Activated naive CD8-positive, alpha-beta T cell treated with anti-CD3 and anti-CD28 coated beads, Interleukin-2, amount 50 U/mL, for 16 hours (primary cell): Measurements from ENCODE around the gene SAP25.
"Not testable (repeated sequence)": the region's sequence is repeated elsewhere in the genome, so short reads cannot be mapped to it uniquely, and the experiment has no call there.

Experiments used
- DNase-seq: peaks from one replicate; pipeline ENCODE4 v3.0.0-alpha.2; 2020; ENCODE audit warnings: low read depth, low spot score

Gene SAP25

DNA sequence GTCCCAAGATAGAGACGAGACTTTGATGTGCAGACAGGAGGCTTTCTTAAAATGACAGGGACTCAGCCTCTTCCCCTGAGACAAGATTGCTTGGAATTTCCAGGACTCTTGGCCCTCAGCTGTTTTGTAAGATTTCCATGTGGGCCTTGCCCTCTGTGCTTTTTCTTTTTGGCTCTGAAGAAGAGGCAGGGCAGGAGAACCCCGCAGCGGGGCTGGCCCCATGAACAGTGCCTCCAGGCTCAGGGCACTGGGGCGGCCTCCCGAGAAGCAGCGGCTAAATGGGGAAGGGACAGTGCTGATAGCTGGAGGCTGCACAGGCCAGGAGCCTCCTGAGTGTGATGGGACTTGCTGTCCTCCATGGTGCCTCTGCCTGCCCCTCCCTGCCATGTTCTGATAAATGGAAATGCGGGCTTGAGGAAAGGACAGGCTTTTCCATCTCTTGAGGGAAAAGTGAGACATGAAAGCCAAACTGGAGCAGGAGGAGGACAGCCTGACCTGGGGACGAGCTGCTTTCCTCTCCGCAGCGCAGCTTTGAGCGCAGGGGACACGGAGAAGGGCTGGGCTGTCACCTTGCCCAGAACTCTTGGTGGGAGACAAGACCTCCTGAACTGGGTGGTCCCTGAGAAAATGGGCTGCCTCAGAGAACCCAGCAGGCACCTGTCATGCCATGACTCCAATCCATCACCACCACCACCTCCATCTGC, 12.1 kb downstream of the SAP25 start:
- no peak for DNase-seq

DNA sequence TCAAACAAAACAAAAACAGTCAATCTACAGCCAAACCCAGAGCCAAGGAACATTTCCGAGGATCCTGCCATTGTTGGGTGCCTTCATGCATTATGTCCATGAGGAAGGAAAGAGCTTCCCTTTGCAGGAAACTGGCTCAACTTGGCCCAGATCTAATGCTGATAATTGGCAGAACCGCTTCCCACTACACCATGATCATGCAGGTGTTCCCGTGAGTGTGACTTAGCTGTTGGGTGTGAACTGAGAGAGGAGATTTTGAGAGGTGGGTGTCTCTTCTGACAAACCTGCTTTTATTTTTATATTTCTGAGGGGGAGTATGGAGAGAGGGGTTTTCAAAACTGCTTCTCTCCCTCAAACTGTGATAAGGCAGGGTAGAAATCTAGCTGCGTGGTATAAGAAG, 14.6 kb downstream of the SAP25 start:
- no peak for DNase-seq

DNA sequence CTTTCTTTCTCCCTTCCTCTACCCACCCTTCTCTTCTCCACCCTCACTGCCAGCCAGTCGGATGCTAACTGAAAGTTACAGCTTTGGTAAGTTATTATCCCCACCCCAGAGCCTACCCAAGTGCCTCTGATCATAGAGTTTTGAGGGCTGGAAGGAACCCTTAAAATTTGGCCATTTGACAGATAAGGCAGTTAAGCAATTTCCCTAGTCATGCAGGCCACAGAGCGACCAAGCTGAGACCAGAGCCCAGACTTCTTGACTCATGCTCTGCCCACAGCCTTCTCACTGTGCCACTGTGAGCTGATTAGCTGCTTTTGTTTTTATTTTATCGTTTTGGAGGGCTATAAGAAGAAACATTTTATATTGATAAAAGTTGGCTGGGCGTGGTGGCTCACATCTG, 17.2 kb downstream of the SAP25 start:
- DNase-seq: no peak

DNA sequence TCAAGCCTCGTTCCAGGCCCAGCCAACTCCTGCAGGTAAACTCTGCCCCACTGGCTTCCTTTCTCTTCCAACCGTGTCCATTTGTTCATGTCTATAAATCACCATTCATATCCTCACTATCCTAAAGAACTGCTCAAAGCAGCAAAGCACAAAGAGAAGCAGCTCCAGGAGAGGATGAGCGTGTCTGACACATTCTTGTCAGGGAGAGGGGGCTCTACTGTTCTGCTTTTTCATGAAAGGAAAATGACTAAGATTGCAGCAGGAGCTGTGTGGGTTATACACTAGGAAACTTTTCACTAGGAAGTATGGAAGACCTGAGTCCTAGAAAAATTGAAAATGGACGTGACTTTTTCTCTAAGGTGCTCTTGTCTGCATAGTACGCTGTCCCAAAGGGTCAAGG, 18.0 kb downstream of the SAP25 start:
- no peak for DNase-seq

DNA sequence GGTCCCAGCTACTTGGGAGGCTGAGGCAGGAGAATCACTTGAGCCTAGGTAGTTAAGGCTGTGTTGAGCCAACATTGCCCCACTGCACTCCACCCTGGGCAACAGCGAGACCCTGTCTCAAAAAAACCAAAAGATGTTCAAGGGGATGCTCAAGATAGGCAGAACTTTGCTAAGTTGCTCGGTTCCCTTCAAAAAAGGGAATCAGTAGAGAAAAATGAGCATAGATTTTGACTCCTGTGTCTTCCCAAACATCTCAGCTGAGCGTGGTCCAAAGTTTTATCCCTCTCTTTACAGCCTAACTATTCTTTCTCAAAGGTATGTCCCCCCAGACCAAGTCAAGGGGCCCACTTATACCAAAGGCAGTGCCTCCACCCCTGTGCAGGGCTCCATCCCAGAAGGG, 20.7 kb downstream of the SAP25 start:
- DNase-seq: no peak

DNA sequence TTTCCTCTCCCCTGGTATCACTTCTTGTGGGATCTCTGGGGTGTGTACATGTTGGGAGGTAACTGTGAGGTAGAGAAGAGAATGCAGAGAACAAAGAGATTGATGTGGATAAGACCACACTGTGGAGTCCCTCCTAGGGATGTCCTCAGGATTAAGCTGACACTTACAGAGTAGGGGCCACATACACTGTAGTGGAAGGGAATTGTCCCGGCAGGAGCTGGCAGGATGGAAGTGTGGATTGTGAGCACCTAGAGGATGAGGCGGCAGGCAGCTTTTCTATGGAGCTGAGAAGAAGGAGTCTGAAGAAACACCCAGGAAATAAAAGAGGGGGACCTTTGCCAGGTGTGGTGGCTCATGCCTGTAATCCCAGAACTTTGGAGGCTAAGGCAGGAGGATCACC, 21.2 kb downstream of the SAP25 start:
- no peak for DNase-seq

DNA sequence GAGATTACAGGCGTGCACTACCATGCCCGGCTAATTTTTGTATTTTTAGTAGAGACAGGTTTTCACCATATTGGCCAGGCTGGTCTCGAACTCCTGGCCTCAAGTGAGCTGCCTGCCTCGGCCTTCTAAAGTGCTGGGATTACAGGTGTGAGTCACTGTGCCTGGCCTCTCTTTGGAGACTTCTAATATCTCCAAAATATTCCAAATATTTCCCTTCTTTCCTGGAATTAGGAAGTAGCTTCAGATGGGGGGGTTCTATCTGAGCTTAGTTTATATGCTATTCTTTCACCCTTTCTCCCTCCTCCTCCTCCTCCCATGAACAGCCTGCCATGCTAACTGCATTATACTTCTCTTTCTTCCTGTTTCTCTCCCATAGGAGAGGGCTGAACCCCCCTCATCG, 25.3 kb downstream of the SAP25 start:
- DNase-seq: not testable (repeated sequence)

DNA sequence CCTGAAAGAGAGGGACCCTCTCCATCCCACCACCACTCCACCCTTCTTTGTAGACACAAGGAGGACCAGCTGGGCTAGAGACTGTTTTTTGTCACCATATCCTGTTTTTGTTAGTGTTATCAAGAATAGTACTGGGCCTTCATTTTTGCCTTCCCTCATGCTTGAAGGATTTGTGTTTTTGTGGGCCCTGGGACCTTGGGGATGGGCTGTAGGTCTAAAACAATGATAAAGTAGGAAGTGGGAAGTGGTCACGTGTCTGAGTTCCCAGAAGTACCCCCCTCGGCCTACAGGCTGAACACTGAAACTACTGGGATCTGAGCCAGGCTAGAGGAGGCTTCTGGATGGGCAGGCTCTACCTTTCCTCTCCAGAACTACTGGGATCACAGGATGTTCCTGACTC, 25.8 kb downstream of the SAP25 start:
- no peak for DNase-seq

DNA sequence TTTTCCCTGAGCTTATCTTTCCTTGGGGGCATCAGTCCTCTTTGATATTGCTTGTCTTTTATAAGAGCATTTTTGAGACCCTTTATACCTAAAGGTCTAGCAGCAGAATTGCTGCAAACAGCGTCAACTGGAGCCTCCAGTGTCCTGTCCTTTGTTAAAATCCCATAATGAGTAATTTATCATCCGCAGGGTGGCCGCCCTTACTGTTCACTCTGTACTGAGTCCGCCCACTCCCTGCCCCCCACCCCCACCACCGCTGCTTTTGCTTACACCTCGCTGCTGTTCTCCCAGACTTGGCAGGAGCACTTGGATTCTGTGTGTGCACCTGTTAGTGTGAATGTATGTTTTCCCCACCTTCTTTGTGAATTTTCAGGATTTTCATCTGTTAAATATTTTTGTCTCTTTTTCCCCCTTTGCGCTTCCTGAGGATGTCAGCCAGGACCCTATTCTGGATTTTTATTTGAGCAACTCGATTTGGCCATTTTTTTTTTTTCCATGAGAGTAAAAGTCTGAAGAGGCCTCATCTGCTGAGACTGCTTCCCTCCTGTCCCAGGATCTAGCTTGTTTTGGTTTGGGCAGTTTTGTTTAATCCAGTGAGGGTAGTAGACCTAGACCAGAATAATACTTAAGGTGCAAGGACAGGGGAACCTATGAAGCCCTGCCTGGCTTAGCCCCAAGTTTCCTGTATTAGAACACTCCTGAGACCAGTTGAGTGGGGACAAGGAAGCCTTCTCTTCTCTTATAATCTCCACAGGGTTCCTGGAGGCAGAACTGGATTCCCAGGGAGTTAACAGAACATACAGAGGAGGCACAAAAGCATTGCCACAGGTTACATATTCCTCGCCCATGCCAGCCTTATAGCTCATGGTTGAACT, 26.5 kb downstream of the SAP25 start:
- DNase-seq: no peak

DNA sequence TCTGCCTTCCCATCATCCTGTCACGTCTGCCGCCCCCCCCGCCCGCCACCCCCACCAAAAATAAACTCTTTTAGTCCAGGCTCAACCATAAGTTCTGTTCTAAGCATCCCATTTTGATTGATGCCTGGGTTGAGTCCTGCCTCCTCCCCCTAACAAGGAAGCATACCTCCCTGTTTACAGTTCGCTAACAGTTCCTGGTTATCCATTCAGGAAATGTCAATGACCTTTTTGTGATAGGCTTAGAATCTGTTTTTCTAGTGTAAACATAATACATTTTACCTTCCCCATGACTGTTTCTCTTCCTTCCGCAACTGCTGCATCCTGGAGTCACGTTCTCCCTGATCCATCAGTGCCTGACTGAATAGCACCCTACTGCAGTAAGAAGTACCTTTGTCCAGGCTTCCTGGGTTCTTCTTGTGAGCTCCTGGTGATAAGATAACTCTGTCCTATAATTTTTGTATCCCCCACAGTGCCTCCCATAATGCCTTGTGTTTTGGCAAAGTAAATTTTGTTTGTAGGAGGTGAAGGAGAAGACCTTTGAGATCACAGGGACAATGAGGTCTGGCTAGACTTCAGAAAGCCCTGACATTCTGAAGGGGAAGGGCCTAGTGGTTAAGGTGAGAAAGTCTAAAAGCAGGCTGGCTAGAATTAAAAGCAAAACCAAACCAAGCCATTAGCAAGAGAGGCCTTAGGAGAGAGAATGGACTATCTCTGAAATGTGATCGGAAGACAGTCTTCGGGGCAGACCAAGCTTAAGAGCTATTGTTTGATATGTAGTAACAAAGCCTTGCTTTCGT, 27.4 kb downstream of the SAP25 start:
- DNase-seq: no peak

DNA sequence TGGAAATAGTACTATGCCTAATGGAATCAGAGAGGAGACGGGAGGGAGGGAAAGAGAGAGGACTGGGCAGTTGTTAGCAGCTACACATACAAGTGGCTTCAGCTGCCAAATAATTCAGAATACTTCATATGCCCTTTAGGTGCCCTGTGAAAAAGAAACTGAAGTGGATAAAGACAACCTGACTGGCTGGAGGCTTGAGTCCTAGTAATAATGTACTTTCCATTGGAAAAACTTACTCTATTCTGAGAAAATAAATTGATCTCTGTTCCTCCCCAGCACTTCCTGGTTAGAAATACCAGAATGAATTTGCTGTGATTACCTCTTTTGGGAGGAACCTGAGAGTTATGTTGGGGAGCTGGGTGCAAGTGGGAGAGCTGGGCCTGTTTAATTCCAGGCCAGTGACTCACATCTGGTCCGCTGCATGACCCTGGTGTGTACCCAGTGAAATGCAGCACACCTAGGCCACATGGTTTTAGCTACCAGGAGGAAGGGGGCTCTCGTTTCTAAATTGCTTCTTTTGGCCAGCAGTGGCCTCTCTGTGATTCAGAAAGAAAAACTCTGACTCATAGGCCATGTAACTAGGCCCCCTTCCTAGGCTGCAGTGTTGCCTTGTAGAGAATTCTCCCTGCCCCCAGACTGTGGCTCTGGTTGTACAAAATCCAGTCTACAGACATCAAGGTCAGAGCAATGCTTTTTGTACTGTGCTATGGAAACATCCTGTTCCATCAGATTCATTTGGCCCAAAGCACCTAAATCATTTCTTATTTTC, 28.2 kb downstream of the SAP25 start:
- peak; percentile 17 for DNase-seq

DNA sequence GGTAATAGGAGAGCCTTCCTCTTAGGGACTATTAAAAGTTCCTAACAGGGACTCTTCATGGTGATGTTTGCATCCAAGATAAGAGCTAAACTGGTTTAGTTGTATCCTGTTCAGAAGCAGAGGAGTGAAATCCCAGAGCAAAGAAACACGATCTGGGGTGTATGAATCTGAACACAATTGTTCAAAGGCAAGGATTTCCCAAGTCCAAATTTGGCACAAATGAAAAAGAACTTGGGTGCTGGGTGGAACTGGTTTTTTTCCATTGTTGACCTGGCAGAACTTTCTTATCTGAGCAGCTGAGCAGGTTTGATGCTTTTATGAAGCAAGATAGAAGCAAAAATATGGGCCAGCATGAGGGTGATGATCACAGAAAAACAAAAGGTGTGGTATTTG, 28.7 kb downstream of the SAP25 start:
- DNase-seq: no peak

DNA sequence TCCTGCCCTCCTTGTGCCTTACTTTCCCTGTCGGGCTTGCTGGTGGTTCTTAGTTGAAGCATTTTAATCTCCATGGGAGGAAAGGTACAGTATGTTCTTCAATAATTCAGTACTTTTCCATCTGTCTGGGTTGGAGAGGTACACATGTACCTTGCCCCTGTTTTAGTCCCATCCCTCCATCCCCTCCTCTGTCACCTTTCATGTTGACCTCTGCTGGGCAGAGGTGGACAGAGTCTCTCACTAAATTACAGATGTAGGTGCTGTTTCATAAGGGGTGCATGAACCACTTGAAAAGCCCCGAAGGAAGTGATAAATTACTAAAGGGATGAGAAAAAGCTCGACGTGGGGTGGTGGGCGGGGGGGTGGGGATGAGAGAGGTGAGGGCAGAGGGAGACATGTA, 29.3 kb downstream of the SAP25 start:
- DNase-seq: no peak

DNA sequence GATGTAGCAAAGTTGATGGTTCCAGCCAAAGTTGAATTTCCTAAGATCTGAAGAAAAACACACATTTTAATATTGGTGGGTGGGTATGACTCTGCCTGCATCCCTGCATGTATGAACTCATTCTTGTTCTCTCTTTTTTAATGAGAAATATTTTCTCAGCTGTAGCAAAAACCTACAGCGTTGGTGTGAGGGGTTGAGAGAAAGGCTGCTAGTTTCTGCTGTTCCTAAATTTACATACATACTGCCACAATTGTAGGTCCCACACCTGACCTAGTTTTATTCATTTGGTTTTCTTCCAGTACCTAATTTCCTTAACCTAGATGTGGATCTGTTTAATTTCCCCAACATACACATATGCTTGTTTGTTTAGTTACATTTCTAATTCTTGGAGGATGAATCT, 30.1 kb downstream of the SAP25 start:
- no peak for DNase-seq

DNA sequence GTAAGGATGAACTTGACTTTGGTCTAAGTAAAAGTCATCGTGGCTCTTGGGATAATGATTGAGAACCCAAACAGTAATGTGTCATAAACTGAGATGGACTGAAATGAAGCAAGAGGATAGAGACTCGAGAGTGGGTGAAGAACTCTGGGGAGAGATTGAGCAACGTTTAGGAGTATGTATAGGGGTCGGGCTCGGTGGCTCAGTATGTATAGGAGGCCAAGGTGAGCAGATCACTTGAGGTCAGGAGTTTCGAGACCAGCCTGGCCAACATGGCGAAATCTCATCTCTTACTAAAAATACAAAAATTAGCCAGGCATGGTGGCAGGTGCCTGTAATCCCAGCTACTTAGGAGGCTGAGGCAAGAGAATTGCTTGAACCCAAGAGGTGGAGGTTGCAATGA, 32.4 kb downstream of the SAP25 start:
- DNase-seq: not testable (repeated sequence)

DNA sequence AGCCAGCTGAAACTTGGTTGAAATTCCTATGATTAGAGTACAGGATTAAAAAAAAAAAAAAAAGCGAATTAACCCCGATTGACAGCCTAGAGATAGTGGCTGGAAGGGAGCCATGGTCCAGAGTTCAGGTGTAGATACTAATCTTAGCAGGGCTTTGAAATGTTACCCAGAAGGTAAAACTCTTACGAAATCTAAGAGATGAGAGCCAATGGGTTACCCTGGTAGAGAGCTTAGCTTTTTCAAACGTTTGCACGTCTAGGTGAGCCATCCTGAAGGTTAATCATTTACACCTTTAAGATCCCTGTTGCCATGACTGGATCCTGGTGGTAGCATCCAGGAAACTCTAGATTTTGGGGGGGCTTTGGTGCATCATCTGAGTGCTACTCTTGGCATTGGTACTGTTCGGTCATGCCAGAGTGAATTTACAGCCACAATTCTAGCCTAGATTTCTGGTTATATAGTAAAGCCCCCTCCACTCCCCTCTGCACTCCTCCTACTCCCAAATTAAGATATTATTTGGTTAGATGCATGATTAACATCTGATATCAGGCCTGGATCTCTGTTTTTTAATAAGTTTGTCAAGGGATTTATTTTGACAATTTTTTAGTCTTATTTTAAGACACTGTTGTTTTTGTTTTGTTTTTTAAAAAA, 33.5 kb downstream of the SAP25 start:
- no peak for DNase-seq

DNA sequence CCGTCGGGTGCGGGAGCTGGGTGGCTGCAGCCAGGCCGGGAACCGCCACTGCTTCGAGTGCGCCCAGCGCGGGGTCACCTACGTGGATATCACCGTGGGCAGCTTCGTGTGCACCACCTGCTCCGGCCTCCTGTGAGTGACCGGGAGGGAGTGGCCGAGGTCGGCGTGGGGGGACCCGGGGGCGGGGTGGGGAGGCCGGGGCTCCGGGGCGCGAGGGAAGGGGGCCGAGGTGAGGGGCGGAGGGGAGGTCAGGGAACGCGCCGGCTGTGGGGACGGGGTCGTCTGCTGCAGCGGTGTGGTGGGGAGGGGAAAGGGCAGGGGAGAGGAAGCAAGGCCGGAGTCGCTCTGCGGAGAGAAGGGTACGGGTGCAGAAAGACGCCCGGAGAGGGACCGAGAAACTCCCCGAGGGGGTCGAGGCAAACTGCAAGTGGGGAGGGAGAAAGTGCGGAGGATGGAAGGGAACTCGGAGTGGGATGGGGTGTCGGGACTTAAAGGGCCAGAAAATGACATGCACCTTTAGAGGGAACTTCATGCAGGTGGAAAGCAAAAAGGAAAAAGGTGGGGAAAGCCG, 34.2 kb downstream of the SAP25 start:
- no peak for DNase-seq

DNA sequence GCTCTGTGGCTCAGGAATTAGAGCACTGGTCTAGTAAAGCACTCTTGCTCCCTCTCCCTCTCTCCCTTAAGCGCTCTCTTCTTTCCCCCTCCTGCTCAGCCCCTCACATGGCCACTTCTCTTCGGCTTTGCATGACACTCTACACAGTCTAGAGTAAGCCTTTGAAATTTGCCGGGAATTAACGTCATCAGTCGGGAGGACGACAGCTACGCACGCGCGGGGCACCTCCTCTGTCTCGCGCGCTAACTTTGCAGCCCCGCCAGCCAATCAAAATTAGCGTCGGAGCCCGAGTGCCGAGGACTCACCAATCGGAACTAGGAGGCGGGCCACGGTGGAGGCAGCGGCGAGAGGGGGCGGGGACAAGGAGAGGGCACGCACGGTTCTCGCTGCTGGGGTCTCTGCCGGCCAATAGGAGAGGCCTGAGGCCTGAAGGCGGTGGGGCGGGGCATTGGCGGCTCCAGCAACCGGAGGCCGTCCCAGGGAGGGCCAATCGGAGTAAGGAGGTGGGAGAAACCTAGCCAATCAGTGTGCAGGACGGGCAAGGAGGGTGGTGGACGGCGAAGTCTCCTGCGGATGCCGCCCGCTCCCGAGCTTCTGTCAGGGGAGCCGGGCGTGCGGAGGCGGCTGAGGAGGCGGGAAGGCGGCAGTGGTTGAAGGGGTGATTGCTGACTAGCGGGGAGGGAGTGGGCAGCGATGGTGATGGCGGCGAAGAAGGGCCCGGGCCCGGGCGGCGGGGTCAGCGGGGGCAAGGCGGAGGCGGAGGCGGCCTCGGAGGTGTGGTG, 34.9 kb downstream of the SAP25 start, which contains the start of gene AGFG2:
Gene AGFG2, plus strand, starts transcription at position 550 of the 782 bp plus-strand sequence. Its CDS starts 144 bp downstream, at position 694.
- DNase-seq: peak; percentile 100

DNA sequence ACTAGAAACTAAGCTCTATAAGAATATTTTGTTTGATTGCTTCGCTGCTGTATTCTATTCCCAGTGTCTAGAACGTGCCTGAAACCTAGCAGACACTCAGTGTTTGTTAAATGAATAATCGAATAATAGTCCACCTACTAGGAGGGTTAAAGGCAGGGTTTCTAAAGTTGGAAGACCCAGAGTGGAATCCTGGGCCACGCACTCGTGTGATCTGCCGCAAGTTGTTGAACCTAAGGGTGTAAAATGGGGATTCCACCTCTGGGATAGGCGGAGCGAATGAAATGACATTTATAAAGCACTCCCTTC, 35.4 kb downstream of the SAP25 start:
- no peak for DNase-seq

DNA sequence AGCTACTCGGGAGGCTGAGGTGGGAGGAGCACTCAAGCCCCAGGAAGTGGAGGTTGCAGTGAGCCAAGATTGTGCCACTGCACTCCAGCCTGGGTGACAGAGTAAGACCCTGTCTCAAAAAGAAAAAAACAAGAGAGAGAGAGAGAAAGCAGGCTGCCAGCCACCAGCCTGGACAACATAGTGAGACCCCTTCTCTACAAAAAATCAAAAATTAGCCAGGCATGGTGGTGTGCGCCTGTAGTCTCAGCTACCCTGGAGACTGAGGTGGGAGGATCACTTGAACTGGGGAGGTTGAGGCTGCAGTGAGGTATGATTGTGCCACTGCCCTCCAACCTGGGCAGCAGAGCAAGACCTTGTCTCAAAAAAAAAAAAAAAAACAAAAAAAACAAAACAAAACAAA, 37.0 kb downstream of the SAP25 start:
- not testable (repeated sequence) for DNase-seq
